Fibroblast of villous mesenchyme (primary cell): ENCODE results near the gene ARMC6. TPM values are rescaled to one million over a fixed set of nuclear protein-coding genes. Genes with fewer than 3 reads are reported as not detected.

Experiments used
- DNase-seq: peaks from one replicate; pipeline ENCODE4 v3.0.0-alpha.2; 2010; ENCODE audit warnings: low read depth
- H3K4me3 ChIP-seq: 2 replicates; pipeline ENCODE4 v1.5.1; 2011; ENCODE audit warnings: low read depth, mild to moderate bottlenecking, low read length
- total RNA-seq: library from RNA; depleted of rRNA; stranded (reverse); fragments of >200 nt; gene quantifications from 2 replicates; pipeline ENCODE4 v1.2.3, GENCODE V29; 2012
- TF ChIP-seq, protein P1 (sequence below): IDR thresholded peaks from 2 replicates; pipeline ENCODE4 v1.5.1; 2012; ENCODE audit warnings: low read depth, mild to moderate bottlenecking, low read length; ENCODE audit not compliant: insufficient read depth

The ARMC6 gene
- total RNA-seq, 1 donor = 37.1 TPM

- TF ChIP-seq, protein P1, sequence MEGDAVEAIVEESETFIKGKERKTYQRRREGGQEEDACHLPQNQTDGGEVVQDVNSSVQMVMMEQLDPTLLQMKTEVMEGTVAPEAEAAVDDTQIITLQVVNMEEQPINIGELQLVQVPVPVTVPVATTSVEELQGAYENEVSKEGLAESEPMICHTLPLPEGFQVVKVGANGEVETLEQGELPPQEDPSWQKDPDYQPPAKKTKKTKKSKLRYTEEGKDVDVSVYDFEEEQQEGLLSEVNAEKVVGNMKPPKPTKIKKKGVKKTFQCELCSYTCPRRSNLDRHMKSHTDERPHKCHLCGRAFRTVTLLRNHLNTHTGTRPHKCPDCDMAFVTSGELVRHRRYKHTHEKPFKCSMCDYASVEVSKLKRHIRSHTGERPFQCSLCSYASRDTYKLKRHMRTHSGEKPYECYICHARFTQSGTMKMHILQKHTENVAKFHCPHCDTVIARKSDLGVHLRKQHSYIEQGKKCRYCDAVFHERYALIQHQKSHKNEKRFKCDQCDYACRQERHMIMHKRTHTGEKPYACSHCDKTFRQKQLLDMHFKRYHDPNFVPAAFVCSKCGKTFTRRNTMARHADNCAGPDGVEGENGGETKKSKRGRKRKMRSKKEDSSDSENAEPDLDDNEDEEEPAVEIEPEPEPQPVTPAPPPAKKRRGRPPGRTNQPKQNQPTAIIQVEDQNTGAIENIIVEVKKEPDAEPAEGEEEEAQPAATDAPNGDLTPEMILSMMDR = no peak
- DNase-seq = peak; percentile 19
- H3K4me3 ChIP-seq = no peak overlapping the region
These were observed 34.2 kb upstream of the ARMC6 start for GRCh38 chr19:18999016-18999758.

DNA sequence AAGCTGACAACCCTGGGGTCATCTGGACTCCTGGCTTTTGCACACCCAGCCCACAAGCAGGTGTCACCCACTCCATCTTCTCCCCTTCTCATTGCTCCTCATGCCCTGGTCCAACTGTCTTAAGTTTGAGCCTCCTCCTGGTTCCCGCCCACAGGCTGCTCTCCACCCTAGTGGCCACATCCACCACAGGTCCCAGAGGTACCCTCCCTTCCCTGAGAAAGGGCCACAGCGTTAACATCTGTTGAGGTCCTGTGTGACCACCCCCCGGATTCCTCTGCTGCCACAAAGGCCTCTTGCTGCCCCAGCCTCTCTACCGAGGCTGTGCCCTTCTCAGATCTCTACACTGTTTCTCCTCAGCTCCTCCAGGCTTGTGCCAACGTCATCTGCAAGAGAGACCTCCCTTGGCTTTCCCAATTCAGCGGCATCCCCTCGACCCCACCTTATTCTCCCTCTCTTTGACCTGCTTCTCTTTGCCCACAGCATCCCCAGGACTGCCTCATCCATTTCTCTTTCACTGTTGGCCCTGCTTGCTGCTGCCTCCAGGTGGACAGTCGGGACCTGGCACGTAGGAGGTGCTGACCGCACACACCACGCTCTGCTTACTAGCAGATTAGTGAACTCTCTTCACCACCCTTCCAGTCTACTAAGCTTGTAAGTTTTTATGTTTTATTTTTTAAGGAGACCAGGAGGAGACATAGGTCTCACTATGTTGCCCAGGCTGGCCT is 33.3 kb upstream of the ARMC6 start:
- H3K4me3 ChIP-seq = no peak overlapping the region
- TF ChIP-seq, protein P1 = peak; percentile 31
- DNase-seq = peak; percentile 13

- TF ChIP-seq, protein P1 = no peak
- DNase-seq = no peak
- H3K4me3 ChIP-seq = no peak overlapping the region
These were observed 29.3 kb upstream of the ARMC6 start for GRCh38 chr19:19004144-19004543.

DNA sequence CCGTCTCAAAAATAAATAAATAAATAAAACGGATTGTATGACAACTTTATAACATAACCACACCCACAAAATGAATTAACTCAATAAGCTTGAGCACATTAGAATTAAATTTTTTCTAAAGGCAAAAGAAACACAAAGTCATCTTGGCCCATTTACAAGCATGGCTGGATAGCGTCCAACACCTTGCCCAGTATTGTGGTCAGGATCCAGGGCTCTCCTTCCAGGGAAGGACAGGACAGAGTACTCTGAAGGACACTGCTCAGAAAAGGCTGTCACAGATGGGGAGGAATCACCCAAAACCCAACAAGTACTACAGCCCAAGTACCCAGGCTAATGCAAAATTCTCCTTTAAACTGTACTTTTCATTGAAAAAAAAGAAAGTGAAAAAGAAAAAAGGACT is 27.2 kb upstream of the ARMC6 start:
- no peak for DNase-seq
- TF ChIP-seq, protein P1 = no peak
- no peak overlapping the region for H3K4me3 ChIP-seq

- DNase-seq = no peak
- no peak overlapping the region for H3K4me3 ChIP-seq
- TF ChIP-seq, protein P1 = no peak
These were observed 23.5 kb upstream of the ARMC6 start for GRCh38 chr19:19009951-19010350.

DNA sequence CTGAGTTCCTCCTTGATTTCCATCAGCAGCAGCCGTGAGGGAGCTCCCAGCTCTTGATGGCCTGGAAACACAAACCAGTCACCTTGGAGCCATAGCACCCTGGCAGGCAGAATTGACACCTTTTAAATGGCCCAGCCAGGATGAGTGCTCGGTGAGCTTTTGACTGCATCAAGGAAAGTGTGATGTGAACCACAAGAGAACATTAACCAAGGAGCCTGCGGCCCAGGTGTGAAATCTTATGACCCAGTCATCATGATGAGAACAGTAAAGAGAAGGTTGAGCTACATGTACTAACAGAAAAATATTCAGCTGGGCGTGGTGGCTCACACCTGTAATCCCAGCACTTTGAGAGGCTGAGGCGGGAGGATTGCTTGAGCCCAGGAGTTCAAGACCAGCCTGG is 22.9 kb upstream of the ARMC6 start:
- TF ChIP-seq, protein P1 = no peak
- H3K4me3 ChIP-seq = no peak overlapping the region
- DNase-seq = no peak
